Gastrocnemius medialis (tissue), 4 donors: ENCODE results near the gene CDK14.

Experiments
- CTCF ChIP-seq, 5 experiments: fragments of 450-650 bp in 3 of 5; fragments of 200-600 bp in 2 of 5; sonication (generic) in 2 of 5; IDR thresholded peaks in 4 of 5; conservative IDR thresholded peaks in 1 of 5; 1 replicate in 4 of 5; 2 replicates in 1 of 5; pipeline ENCODE4 v1.5.1; 2016 to 2019; ENCODE audit warnings: antibody characterized with exemption in 5 of 5, mild to moderate bottlenecking in 3 of 5, moderate library complexity in 3 of 5
- POLR2A ChIP-seq, 2 donors: fragments of 450-650 bp; IDR thresholded peaks; one replicate each; pipeline ENCODE4 v1.6.1; 2017; ENCODE audit warnings: antibody characterized with exemption in 2 of 2, mild to moderate bottlenecking in 2 of 2, moderate library complexity in 2 of 2

- no peak for TF ChIP-seq CTCF (IDR thresholded peaks at IDR 0.05 in 4 of 5, conservative IDR thresholded peaks at IDR 0.05 in 1 of 5)
- TF ChIP-seq POLR2A (IDR thresholded peaks at IDR 0.05): no peak
These were observed 300.3 kb downstream of the CDK14 start for GRCh38 chr7:90896458-90896857.
